ENCODE measurements around the gene ICE1.
"Not testable (repeated sequence)": the region's sequence is repeated elsewhere in the genome, so short reads cannot be mapped to it uniquely, and the experiment has no call there.

ICE1 gene

DNA sequence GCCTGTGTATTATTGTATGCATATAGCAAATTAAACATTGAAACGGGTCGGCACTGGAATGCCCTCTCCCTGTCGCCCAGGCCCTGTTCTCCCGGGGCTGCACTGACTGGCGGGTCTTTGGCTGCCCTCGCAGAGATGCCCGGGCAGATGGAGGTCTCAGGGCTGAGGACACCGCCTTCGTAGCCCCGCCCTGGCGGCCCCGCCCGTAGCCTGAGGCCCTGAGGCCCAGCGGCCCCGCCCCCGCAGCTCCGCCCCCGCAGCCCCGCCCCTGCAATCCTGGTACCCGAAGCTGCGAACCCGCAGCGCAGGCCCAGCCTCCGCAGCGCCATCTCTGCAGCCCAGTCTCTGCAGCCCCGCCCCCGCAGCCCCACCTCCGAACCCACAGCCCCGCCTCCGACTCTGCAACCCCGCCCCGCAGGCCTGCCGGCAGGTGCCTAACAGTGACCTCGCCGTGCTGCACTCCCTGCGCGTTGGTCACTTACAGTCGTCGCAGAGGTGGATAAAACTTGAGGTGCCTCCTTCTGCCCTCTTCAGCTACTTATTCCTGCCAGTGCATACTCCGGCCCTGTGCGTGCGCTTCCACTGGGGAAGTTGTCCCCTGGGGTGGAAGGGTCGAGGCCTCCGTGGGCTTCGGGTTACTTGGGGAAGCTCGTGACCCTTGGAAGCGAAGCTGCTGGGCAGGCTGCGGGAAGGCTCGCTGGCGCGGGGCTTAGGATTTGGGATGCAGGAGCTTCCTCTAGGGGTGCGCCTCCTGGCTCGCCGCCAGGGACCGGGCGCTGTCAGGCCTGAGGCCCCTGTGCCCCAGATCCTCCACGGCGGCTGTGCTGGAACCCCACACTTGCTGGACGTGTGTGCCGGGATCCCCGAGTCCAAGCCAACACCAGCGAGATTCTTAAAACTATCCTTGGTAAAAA, 72.3 kb downstream of the ICE1 start:
- DNase-seq: peak; percentile 58

GRCh38 chr5:5497152-5497788, 74.8 kb downstream of the ICE1 start:
- DNase-seq: peak; percentile 69

GRCh38 chr5:5499442-5499841, 77.0 kb downstream of the ICE1 start:
- no peak for DNase-seq

- no peak for DNase-seq
Observed at GRCh38 chr5:5504325-5504724, 81.8 kb downstream of the ICE1 start.

GRCh38 chr5:5505815-5506214, 83.3 kb downstream of the ICE1 start:
- DNase-seq: no peak

DNA sequence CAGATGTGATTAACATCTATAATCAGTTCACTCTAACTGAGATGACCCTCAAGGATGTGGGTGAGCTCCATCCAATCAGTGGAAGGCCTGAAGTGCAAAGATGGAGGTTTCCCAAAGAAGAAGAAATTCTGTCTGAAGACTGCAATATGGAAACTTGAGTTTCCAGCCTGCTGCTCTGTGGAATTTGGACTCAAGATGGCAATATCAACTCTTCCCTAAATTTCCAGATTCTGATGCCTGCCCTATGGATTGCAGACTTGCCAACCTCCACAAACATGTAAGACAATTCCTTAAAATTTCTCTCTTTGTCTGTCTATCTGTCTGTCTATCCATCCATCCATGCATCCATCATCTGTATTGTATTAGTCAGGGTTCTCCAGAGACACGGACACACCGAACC, 85.9 kb downstream of the ICE1 start:
- no peak for DNase-seq

DNA sequence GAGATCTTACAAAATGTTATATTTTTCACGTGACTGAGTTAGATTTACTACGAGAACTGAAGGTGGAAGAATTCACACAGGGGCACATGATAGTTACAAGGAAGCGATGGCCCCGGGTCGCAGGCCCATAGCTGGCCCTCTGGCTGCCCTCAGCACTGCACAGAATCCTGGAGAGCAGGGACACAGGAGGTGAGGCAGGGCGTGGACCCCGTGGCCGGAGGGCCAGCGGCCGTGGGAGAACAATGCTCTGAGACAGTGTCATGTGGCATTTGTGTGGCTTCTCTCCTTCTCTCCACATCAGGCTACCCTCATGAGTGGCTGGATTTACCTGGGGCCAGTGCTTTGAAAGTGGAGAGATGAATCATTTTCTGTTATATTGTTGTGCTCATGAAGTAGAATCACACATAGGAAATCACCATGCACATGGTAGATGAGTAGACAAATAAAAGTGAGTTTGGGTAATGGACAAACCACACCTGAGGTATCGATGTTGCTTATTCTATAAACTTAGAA, 89.5 kb downstream of the ICE1 start:
- DNase-seq: no peak

DNA sequence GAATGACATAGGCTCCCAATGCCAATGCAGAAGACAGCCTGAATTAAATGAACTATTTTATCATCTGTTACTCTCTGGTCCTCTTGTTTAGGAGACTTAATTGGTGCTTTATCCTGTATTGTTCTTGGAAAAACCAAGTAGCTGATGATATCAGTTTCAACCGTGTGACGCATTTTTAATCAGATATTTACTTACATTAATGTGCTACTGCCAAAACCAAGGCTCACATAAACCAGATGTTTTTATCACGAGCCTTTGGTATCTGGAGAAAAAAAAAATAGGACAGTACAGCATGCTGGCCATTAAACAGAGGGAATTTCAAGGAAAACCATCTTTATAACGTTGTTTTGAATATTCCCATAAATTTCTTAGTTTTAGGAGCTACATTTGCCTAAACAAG, 90.1 kb downstream of the ICE1 start:
- DNase-seq: no peak

GRCh38 chr5:5520622-5521021, 98.1 kb downstream of the ICE1 start:
- not testable (repeated sequence) for DNase-seq

GRCh38 chr5:5521029-5521428, 98.6 kb downstream of the ICE1 start:
- no peak for DNase-seq

DNA sequence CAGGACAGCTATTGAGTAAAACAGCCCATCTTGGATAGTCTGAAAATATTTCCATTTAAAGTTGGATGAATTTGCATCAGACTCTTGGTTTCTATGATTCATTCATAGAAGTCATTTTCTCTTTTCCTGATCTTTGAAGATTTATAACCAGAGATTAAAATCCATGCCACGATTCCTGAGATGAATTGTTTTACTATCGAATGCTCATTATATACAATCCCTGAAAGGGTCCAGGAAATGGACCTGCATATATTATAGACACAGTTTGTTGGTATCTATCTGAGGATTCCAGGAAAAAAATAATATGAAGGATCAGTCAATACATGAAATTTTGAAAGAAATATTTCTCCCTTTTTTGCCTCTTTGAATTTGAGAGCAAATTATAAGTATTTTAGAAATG, 99.0 kb downstream of the ICE1 start:
- no peak for DNase-seq

GRCh38 chr5:5522336-5522735, 99.9 kb downstream of the ICE1 start:
- no peak for DNase-seq

DNA sequence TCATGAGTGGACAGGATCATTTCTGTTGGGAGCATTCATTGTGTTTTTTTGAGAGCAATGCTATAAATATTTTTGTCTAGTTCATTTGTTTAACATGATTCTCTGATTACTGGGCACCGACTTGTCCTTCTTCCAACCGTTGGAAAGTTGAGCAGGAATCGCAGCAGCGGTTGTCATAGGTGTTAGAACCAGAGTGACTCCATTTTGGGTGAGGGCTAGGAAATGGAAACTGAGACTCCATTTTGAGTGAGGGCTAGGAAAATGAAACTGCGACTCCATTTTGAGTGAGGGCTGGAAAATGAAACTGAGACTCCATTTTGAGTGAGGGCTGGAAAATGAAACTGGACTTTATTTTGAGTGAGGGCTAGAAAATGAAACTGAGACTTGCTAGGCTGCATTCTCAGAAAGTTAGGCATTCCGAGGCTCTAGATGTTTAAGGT, 100.6 kb downstream of the ICE1 start:
- peak; percentile 51 for DNase-seq

DNA sequence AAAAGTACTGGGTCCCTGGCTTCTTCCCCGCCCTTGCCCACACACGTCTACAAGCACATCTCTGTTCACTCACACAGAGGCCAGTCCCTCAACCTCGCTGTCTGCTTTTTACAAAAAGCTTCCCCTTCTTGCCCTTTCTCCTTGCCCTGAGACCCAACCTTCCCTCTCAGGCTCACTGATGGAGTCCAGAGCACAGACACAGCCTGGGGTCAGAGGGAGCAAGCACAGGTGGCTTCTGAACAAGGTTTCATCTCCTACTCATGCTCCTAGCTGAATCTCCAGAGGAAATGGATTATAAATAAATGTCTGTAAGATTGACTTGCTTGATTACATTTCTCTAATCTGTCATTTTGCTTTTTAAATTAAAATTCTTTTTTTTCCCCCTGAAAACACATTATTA, 101.8 kb downstream of the ICE1 start:
- no peak for DNase-seq

GRCh38 chr5:5531371-5531770, 108.9 kb downstream of the ICE1 start:
- no peak for DNase-seq

DNA sequence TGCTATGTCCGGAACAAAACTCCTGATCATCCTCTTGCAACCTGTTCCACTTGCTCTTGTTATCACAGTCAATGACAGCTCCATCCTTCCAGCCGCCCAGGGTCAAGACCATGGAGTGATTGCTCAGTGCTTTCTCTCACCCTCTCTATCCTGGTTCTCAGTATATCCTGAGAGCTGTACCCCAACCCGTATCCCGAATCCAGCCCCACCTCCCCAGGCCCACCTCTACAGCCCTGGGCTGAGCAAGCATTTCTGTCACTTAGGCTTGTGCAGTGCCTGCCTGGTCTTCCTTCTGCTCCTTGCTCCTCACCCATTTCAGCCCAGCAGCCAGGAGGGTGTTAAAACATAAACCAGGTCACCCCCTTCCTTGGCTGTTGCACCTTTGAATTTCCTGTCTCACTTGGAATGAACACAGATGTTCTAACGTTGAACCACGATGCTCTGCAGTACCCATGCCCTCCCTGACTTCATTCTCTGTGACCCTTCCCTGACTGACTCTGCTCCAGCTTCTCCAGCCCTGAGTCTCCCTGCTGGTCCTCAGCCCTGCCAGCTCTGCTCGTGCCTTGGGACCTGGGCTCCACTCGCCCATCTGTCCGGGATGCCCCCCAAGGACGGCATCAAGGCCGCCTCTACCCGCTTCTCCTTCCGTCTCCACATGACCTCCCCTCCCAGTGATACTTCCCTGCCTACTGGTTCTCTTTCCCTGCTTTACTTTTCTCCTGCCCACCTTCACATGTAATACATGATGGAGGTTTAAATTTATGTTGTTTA, 110.0 kb downstream of the ICE1 start:
- DNase-seq: no peak

- DNase-seq: no peak
Observed at GRCh38 chr5:5533927-5534326, 111.5 kb downstream of the ICE1 start.

DNA sequence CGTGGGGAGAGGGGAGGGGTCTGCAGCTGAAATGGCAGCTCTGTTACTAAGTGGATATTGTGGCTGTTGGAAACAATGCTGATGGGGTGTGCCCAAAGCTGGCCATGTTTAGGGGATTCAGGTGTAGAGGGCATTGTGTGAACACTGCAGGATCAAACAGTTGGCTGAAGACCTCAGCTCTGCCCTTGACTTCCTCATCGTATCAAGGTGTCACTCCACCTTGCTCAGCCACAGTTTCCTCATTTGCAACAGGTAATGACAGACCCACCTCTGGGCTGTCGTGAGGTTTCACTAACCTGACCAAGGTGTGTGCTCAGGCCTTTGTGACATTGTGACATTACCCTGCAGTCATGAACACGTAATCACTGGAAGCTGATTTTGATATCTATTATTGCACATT, 111.9 kb downstream of the ICE1 start:
- DNase-seq: no peak

GRCh38 chr5:5536871-5537270, 114.4 kb downstream of the ICE1 start:
- no peak for DNase-seq

DNA sequence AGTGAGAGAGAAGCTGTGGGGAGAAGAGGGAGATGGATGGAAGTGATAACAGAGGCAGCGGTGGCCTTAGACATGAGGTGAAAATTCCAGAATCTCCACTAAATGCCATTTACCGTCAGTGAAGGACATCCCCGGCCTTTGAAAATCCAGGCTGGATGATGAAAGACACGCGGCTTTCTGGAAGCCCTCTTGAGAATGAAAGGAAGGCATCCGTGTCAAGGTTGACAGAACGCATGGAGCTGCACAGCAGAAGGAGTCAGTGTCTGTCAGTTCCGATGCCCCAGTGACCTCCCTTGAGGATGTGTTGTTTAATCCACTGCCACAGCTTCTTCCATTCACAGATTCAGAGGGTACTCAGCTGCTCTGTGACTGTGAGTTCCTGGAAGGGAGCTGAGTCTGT, 114.9 kb downstream of the ICE1 start:
- DNase-seq: no peak

- no peak for DNase-seq
Observed at GRCh38 chr5:5539590-5539989, 117.1 kb downstream of the ICE1 start.

All from NCI-H2029 (cell line).